PFSK-1 (cell line): ENCODE results near the gene GNA14.

Experiments
- FOXP2 ChIP-seq: optimal IDR thresholded peaks from 2 replicates; pipeline ENCODE3; 2011; ENCODE audit warnings: borderline replicate concordance, control low read depth, inconsistent platforms; ENCODE audit not compliant: insufficient read depth; ENCODE audit errors: extremely low read length, extremely low read depth
- POLR2AphosphoS5 ChIP-seq: IDR thresholded peaks from 2 replicates; pipeline ENCODE4 v1.6.1; 2012; ENCODE audit warnings: low read depth, mild to moderate bottlenecking, control low read depth, low read length, moderate library complexity
- REST ChIP-seq, 2 experiments: IDR thresholded peaks; 2 replicates each; pipeline versions ENCODE4 v1.6.1 to v1.8.0; 2011 to 2012; ENCODE audit warnings: low read depth in 2 of 2, low read length in 2 of 2, control low read depth in 1 of 2, inconsistent platforms in 1 of 2, mild to moderate bottlenecking in 1 of 2, moderate library complexity in 1 of 2; ENCODE audit not compliant: insufficient read depth in 1 of 2
- SIN3A ChIP-seq: IDR thresholded peaks from 2 replicates; pipeline ENCODE4 v1.6.1; 2012; ENCODE audit warnings: mild to moderate bottlenecking, low read length, moderate library complexity, borderline replicate concordance; ENCODE audit not compliant: insufficient read depth
- TAF1 ChIP-seq: IDR thresholded peaks from 2 replicates; pipeline ENCODE4 v1.6.1; 2012; ENCODE audit warnings: low read length, control low read depth, borderline replicate concordance; ENCODE audit not compliant: insufficient read depth

GNA14 gene

GRCh38 chr9:77647267-77648233, 572 bp downstream of the GNA14 start:
- TF ChIP-seq POLR2AphosphoS5 (no peak), TAF1 (no peak), FOXP2 (no peak), SIN3A (no peak), REST (IDR thresholded peaks at IDR 0.05; ENCODE audit: insufficient read depth in 1 of 2, low read depth in 2 of 2, low read length in 2 of 2) (no peak)

- TF ChIP-seq TAF1 (no peak), POLR2AphosphoS5 (no peak), REST (IDR thresholded peaks at IDR 0.05; ENCODE audit: insufficient read depth in 1 of 2, low read depth in 2 of 2, low read length in 2 of 2) (no peak), SIN3A (no peak), FOXP2 (no peak)
These were observed 4.3 kb downstream of the GNA14 start for GRCh38 chr9:77643871-77644270.

- no peak for TF ChIP-seq SIN3A
- TF ChIP-seq TAF1, result no peak
- TF ChIP-seq POLR2AphosphoS5, result no peak
- TF ChIP-seq FOXP2, result no peak
- no peak for TF ChIP-seq REST (IDR thresholded peaks at IDR 0.05; ENCODE audit: insufficient read depth in 1 of 2, low read depth in 2 of 2, low read length in 2 of 2)
These were observed 7.2 kb downstream of the GNA14 start for GRCh38 chr9:77640741-77641580.

GRCh38 chr9:77632652-77633051, 15.5 kb downstream of the GNA14 start:
- TF ChIP-seq POLR2AphosphoS5 (no peak), FOXP2 (no peak), TAF1 (no peak), SIN3A (no peak), REST (IDR thresholded peaks at IDR 0.05; ENCODE audit: insufficient read depth in 1 of 2, low read depth in 2 of 2, low read length in 2 of 2) (no peak)
